Testis (tissue), 5 donors: ENCODE measurements around the gene ATAD2B. TPM values are rescaled to one million over a fixed set of nuclear protein-coding genes. Genes with fewer than 3 reads are reported as not detected.
"Not testable (repeated sequence)": the region's sequence is repeated elsewhere in the genome, so short reads cannot be mapped to it uniquely, and the experiment has no call there.

Experiments
- DNase-seq: peaks from one replicate; pipeline ENCODE4 v3.0.0-alpha.2; 2019
- H3K27ac ChIP-seq, 2 donors: fragments of 200-600 bp; sonication (generic); one replicate each; pipeline ENCODE4 v1.5.1; 2019
- H3K27me3 ChIP-seq: fragments of 200-600 bp; sonication (generic); one replicate; pipeline ENCODE4 v1.5.1; 2019
- H3K36me3 ChIP-seq: fragments of 200-600 bp; sonication (generic); one replicate; pipeline ENCODE4 v1.5.1; 2017; ENCODE audit warnings: low read depth; ENCODE audit errors: missing control alignments
- H3K4me1 ChIP-seq: fragments of 200-600 bp; sonication (generic); one replicate; pipeline ENCODE4 v1.5.1; 2019
- H3K4me3 ChIP-seq, 2 donors: fragments of 200-600 bp; sonication (generic); one replicate each; pipeline ENCODE4 v1.5.1; 2017 to 2019
- H3K9me3 ChIP-seq: fragments of 200-600 bp; sonication (generic); one replicate; pipeline ENCODE4 v1.5.1; 2017
- POLR2A ChIP-seq: fragments of 450-650 bp; IDR thresholded peaks from one replicate; pipeline ENCODE4 v1.6.1; 2017; ENCODE audit warnings: antibody characterized with exemption, mild to moderate bottlenecking, moderate library complexity
- WGBS, 2 donors: methylation state at CpG; one replicate each; pipeline ENCODE4 v1.1.5; 2018; 5-methylcytosine and 5-hydroxymethylcytosine counted together
- intact Hi-C: fragments of 100-400 bp; cut with DNase I; formaldehyde crosslinking; loops from one replicate; pipeline ENCODE4 v1.15.1; 2023; ENCODE audit warnings: low total_unique reads
- long read RNA-seq, 2 donors: transcript quantifications; one replicate each; lab custom pipeline, GENCODE V29; 2026
- polyA plus RNA-seq: library from polyadenylated mRNA; stranded (reverse); fragments of 350-450 nt; fragmentation: Illumina TruSeq; extraction: RNeasy Lipid Tissue Mini Kit (QIAGEN cat#74804); gene quantifications from one replicate; pipeline ENCODE4 v1.2.3, GENCODE V29; 2014; ENCODE audit warnings: low read depth, low replicate concordance; ENCODE audit not compliant: insufficient read depth
- total RNA-seq, 2 donors: library from RNA; depleted of rRNA; stranded (reverse); fragments of >200 nt; gene quantifications; one replicate each; pipeline ENCODE4 v1.2.3, GENCODE V29; 2016
- TF ChIP-seq, protein P1 (sequence below), 3 experiments: fragments of 450-650 bp in 2 of 3; fragments of 200-600 bp in 1 of 3; sonication (generic) in 1 of 3; IDR thresholded peaks; one replicate each; pipeline ENCODE4 v1.5.1; 2016 to 2019; ENCODE audit warnings: antibody characterized with exemption in 3 of 3, mild to moderate bottlenecking in 2 of 3, moderate library complexity in 1 of 3

ATAD2B gene
- total RNA-seq: 10 to 100 TPM; 23.2 to 32.3 TPM
- polyA plus RNA-seq: 11.7 TPM
- long read RNA-seq, donor 1, partial matches to known transcripts: 0 of 1 reads
- long read RNA-seq, donor 1, other reads (novel, unspliced or antisense): 0 of 1 reads
- long read RNA-seq, donor 2: 0 reads

DNA sequence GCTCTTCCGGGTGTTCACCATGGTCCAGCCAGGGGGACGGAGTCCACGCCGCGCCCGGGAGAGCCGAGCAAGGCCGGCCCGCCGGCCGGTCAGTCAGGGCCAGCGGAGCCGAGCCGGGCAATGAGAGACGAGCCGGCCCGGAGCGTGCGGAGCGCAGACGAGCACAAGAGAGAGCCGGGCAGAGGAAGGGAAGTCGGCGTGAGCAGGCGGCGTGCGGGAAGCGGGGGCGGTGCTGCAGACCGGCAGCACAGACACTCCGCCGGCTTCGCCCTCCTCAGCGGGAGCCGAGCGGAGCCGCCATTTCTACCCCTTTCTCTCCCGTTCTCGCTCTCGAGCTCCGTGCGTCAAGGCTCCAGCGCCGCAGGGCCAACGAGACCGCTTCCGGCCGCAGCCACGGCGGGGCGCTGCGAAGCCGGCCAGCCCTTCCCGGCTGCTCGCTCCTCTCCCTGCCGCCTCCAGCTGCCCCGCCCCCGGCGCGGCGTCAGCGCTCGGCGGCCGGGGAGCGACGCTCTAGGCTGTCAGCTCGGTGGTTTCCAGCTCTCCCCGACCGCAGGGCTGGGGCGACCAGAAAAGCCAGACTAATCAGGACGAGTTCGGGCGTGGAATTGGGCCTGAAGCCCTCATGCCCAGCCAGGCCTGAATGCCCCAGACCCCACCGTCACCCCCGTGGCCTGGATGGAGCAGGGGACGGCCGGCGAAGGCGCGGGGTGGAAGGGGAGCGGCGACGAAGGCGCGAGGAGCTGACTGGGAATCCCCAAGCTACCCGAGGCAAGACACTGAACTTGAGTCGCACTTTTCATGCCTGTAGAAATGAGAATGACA is at the start of gene ATAD2B:
TSS of gene ATAD2B (minus strand) at position 374 of the 822 bp plus-strand sequence. CDS start at position 21, 353 bp downstream.
- WGBS, 2 donors: 1% methylated on average over 35 to 75 of the region's 88 CpGs

DNA sequence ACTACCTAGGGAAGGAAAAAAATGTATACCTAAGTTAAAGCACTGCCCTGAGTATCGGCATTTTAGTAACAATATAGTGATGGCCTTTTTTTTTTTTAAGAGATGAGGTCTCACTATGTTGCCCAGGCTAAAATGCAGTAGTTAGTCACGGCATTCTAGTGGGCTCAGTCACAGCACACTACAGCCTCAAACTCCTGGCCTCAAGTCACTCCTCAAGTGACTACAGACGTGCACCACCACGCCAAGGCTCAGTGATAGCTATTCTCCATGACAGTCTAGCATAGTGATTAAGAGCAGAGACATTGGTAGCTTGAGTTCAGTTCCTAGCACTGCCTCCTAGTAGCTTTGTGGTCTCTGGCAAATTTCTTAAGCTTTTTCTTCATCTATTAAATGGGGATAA is 40.9 kb upstream of the ATAD2B start:
- intact Hi-C loops: no loop called here
- no peak for TF ChIP-seq POLR2A
- TF ChIP-seq, protein P1, sequence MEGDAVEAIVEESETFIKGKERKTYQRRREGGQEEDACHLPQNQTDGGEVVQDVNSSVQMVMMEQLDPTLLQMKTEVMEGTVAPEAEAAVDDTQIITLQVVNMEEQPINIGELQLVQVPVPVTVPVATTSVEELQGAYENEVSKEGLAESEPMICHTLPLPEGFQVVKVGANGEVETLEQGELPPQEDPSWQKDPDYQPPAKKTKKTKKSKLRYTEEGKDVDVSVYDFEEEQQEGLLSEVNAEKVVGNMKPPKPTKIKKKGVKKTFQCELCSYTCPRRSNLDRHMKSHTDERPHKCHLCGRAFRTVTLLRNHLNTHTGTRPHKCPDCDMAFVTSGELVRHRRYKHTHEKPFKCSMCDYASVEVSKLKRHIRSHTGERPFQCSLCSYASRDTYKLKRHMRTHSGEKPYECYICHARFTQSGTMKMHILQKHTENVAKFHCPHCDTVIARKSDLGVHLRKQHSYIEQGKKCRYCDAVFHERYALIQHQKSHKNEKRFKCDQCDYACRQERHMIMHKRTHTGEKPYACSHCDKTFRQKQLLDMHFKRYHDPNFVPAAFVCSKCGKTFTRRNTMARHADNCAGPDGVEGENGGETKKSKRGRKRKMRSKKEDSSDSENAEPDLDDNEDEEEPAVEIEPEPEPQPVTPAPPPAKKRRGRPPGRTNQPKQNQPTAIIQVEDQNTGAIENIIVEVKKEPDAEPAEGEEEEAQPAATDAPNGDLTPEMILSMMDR (IDR thresholded peaks at IDR 0.05): no peak
- Histone ChIP-seq H3K4me1 (no peaks in the 10 kb centered on the region), H3K27ac (no peak overlapping the region), H3K36me3 (no peaks in the 10 kb centered on the region), H3K4me3 (no peak overlapping the region), H3K27me3 (no peaks in the 10 kb centered on the region), H3K9me3 (no peaks in the 10 kb centered on the region)
- no peak for DNase-seq
- WGBS, 2 donors: 97% methylated on average over 4 of the region's 4 CpGs

More for the DNA sequence above, at the start of gene ATAD2B:
- H3K27me3 ChIP-seq: no peaks in the 10 kb centered on the region
- peak within 1 kb of the TSS; percentile 78 to 99 for H3K4me3 ChIP-seq
- peak within 1 kb of the TSS; percentile 96 to 99 for H3K27ac ChIP-seq
- no peaks in the 10 kb centered on the region for H3K9me3 ChIP-seq
- intact Hi-C loops: loop anchor here (5.0 kb wide), 1 partner anchor 150 kb away; the partner anchor contains the start of gene SF3B6
- peak; percentile 91 for DNase-seq
- peaks cover 13% of the 10 kb centered on the region for H3K4me1 ChIP-seq
- no peaks in the 10 kb centered on the region for H3K36me3 ChIP-seq
- peak; percentile 10 for TF ChIP-seq POLR2A
- TF ChIP-seq, protein P1 (IDR thresholded peaks at IDR 0.05): peak; percentile 80 to 93 (median 81)

DNA sequence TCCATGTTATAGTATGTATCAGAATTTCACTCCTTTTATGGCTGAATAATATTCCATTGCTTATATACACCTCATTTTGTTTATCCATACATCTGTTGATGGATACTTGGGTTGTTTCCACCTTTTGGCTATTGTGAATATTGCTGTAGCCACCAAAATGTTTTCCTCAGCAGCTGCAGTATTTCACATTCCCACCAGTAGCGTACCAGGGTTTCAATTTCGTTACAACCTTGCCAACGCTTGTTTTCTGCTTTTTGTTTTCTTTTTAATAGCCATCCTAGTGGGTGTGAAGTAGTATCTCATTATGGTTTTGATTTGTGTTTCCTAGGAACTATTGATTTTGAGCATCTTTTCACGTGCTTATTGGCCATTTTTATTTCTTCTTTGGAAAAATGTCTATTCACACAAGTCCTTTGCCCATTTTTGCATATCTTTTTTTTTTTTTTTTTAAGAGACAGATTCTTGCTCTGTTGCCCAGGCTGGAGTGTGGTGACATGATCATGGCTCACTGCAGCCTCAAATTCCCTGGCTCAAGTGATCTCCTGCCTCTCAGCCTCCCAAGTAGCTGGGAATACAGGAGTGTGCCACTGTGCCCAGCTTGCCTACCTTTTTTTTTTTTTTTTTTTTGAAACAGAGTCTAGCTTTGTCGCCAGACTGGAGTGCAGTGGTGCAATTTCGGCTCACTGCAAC is 27.5 kb upstream of the ATAD2B start:
- intact Hi-C loops: no loop called here
- 86 to 93% methylated on average over 6 of the region's 6 CpGs for WGBS, 2 donors
- no peak overlapping the region for H3K27ac ChIP-seq

DNA sequence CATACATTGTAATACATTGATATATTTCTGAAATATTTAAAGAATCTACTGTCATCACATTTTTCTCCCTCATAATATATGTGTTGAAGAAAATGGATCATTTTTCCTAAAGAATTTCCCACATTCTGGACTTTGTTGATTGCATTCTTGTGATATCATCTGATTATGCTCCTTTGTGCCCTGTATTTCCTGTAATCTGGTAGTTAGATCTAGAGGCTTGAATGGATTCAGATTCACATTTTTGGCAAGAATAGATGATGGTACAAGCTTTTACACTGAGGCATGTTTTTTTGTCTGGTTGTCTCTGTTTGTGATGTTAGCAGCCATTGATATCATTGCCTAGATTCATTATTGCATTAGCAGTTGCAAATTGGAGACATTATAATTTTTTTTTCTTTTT is 26.7 kb upstream of the ATAD2B start:
- Histone ChIP-seq H3K4me1 (no peaks in the 10 kb centered on the region), H3K4me3 (no peak overlapping the region), H3K27me3 (no peaks in the 10 kb centered on the region), H3K36me3 (no peaks in the 10 kb centered on the region), H3K27ac (no peak overlapping the region), H3K9me3 (no peaks in the 10 kb centered on the region)
- no peak for DNase-seq
- no peak for TF ChIP-seq POLR2A
- TF ChIP-seq, protein P1 (IDR thresholded peaks at IDR 0.05): no peak
- intact Hi-C loops: no loop called here

More for the DNA sequence above, 27.5 kb upstream of the ATAD2B start:
- no peaks in the 10 kb centered on the region for H3K36me3 ChIP-seq
- TF ChIP-seq POLR2A: no peak
- TF ChIP-seq, protein P1 (IDR thresholded peaks at IDR 0.05): no peak
- no peaks in the 10 kb centered on the region for H3K27me3 ChIP-seq
- no peak for DNase-seq
- no peaks in the 10 kb centered on the region for H3K4me1 ChIP-seq
- H3K4me3 ChIP-seq: no peak overlapping the region
- H3K9me3 ChIP-seq: no peaks in the 10 kb centered on the region

DNA sequence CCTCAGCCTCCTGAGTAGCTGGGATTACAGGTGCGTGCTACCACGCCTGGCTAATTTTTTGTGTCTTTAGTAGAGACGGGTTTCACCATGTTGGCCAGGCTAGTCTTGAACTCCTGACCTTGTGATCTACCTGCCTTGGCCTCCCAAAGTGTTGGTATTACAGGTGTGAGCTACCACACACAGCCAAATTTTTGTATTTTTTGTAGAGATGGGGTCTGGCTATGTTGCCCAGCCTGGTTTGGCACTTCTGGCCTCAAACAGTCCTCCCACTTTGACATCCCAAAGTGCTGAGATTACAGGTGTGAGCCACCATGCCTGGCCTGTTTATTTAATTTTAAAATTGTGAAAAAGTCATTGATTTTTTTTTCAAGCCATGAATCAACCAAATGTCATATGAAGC is 25.6 kb upstream of the ATAD2B start:
- intact Hi-C loops, H3K9me3 ChIP-seq, H3K4me1 ChIP-seq, H3K27me3 ChIP-seq, H3K27ac ChIP-seq, DNase-seq, H3K36me3 ChIP-seq, H3K4me3 ChIP-seq: not testable (repeated sequence)
- WGBS, 2 donors: 79 to 92% methylated on average over 3 of the region's 3 CpGs
